Caco-2 (cell line): ENCODE data around the gene TIMM22. TPM values are rescaled to one million over a fixed set of nuclear protein-coding genes. Genes with fewer than 3 reads are reported as not detected.

Experiments used
- BruUV-seq: library from RNA; stranded (reverse); fragments of 400-500 nt; replicated peaks from 2 replicates; lab custom pipeline; 2021; lab: Mats Ljungman, UMichigan
- CTCF ChIA-PET: fragments of 300-600 bp; sonication (Branson Sonifier 250); formaldehyde crosslinking; loops from one replicate; lab custom pipeline; 2022; ENCODE audit warnings: antibody characterized with exemption; lab: Charles Lee
- POLR2A ChIA-PET: fragments of 300-600 bp; sonication (Branson Sonifier 250); formaldehyde crosslinking; loops from one replicate; lab custom pipeline; 2022; ENCODE audit warnings: antibody characterized with exemption; lab: Charles Lee
- DNase-seq, 2 experiments: peaks; one replicate each; pipeline versions ENCODE4 v3.0.0 to v3.0.0-alpha.2; 2020 to 2022
- H3K27me3 ChIP-seq: replicated peaks from 2 replicates; pipeline ENCODE4 v1.6.0; 2011; ENCODE audit warnings: low read length; ENCODE audit not compliant: control insufficient read depth, insufficient read depth
- H3K36me3 ChIP-seq: 2 replicates; pipeline ENCODE4 v1.5.1; 2011; ENCODE audit warnings: low read length; ENCODE audit not compliant: control insufficient read depth, insufficient read depth
- H3K4me1 ChIP-seq: fragments of 250-450 bp; sonication (Bioruptor Pico); 2 replicates; pipeline ENCODE4 v1.5.1; 2020; ENCODE audit warnings: mild to moderate bottlenecking
- H3K4me3 ChIP-seq: 2 replicates; pipeline ENCODE4 v1.5.1; 2011; ENCODE audit warnings: low read depth, mild to moderate bottlenecking, control low read depth, low read length
- H3K9me3 ChIP-seq: fragments of 250-450 bp; sonication (Bioruptor Pico); 2 replicates; pipeline ENCODE4 v1.5.1; 2020; ENCODE audit warnings: mild to moderate bottlenecking, moderate library complexity
- H3K27ac Mint-ChIP-seq: one replicate; pipeline ENCODE4 v1.8.0; 2022; ENCODE audit warnings: mixed read lengths; ENCODE audit not compliant: unreplicated experiment
- H3K27me3 Mint-ChIP-seq: one replicate; pipeline ENCODE4 v1.8.0; 2022; ENCODE audit warnings: mixed read lengths; ENCODE audit not compliant: insufficient read depth, unreplicated experiment
- H3K36me3 Mint-ChIP-seq: one replicate; pipeline ENCODE4 v1.8.0; 2022; ENCODE audit warnings: mild to moderate bottlenecking, mixed read lengths; ENCODE audit not compliant: insufficient read depth, unreplicated experiment
- H3K4me1 Mint-ChIP-seq: one replicate; pipeline ENCODE4 v1.8.0; 2022; ENCODE audit warnings: low read depth, mixed read lengths; ENCODE audit not compliant: unreplicated experiment
- H3K4me3 Mint-ChIP-seq: one replicate; pipeline ENCODE4 v1.8.0; 2022; ENCODE audit warnings: mild to moderate bottlenecking, moderate library complexity, mixed read lengths; ENCODE audit not compliant: unreplicated experiment
- H3K9me3 Mint-ChIP-seq: one replicate; pipeline ENCODE4 v1.8.0; 2022; ENCODE audit warnings: mixed read lengths; ENCODE audit not compliant: unreplicated experiment
- CTCF ChIP-seq, 2 experiments: fragments of 200-600 bp in 1 of 2; IDR thresholded peaks; 1 replicate in 1 of 2; 2 replicates in 1 of 2; pipeline versions ENCODE4 v1.5.1 to v1.8.0; 2011 to 2022; ENCODE audit warnings: antibody characterized with exemption in 1 of 2, control low read depth in 1 of 2, inconsistent platforms in 1 of 2, low read depth in 1 of 2, low read length in 1 of 2, mild to moderate bottlenecking in 1 of 2, moderate library complexity in 1 of 2; ENCODE audit not compliant: insufficient read depth in 1 of 2, severe bottlenecking in 1 of 2, unreplicated experiment in 1 of 2
- intact Hi-C: fragments of 100-400 bp; cut with micrococcal nuclease; formaldehyde crosslinking; loops from one replicate; pipeline ENCODE4 v1.10.0; 2022; ENCODE audit not compliant: unreplicated experiment
- total RNA-seq: library from RNA; stranded (reverse); gene quantifications from 2 replicates; pipeline ENCODE4 v1.2.3, GENCODE V29; 2022

Gene TIMM22
- total RNA-seq, 1 experiment from 2014 or later: 20.6 TPM

- ChIA-PET CTCF (interaction anchor here (0.6 kb wide), 2 partner anchors 54 to 115 kb away, joined by 3 to 4 read pairs; no protein-coding TSS in a partner anchor), POLR2A (no interaction called here)
- H3K36me3 ChIP-seq: peaks cover 8% of the 10 kb centered on the region
- BruUV-seq: no TSS peak
- peaks cover 19% of the 10 kb centered on the region for H3K4me1 ChIP-seq
- Mint-ChIP-seq H3K36me3 (peaks cover 74% of the 10 kb centered on the region), H3K27ac (no peak overlapping the region), H3K4me3 (no peak overlapping the region), H3K4me1 (peaks cover 21% of the 10 kb centered on the region), H3K9me3 (no peaks in the 10 kb centered on the region), H3K27me3 (no peaks in the 10 kb centered on the region)
- DNase-seq: no peak
- no peak for TF ChIP-seq CTCF (IDR thresholded peaks at IDR 0.05; ENCODE audit: insufficient read depth in 1 of 2, low read depth in 1 of 2, low read length in 1 of 2, severe bottlenecking in 1 of 2, unreplicated experiment in 1 of 2)
- H3K27me3 ChIP-seq: no peaks in the 10 kb centered on the region
- H3K4me3 ChIP-seq: no peak overlapping the region
- no peaks in the 10 kb centered on the region for H3K9me3 ChIP-seq
- intact Hi-C loops: no loop called here
Observed at GRCh38 chr17:1002412-1002753, 5.5 kb downstream of the TIMM22 start.

- no peaks in the 10 kb centered on the region for H3K9me3 ChIP-seq
- H3K36me3 ChIP-seq: peaks cover 8% of the 10 kb centered on the region
- intact Hi-C loops: no loop called here
- no peak overlapping the region for H3K27ac Mint-ChIP-seq
- no TSS peak for BruUV-seq
- ChIA-PET POLR2A (no interaction called here), CTCF (interaction anchor here (0.6 kb wide), 2 partner anchors 53 to 116 kb away, joined by 3 to 4 read pairs; no protein-coding TSS in a partner anchor)
- H3K9me3 Mint-ChIP-seq: no peaks in the 10 kb centered on the region
- H3K36me3 Mint-ChIP-seq: peaks cover 76% of the 10 kb centered on the region
- H3K27me3 ChIP-seq: no peaks in the 10 kb centered on the region
- TF ChIP-seq CTCF (IDR thresholded peaks at IDR 0.05; ENCODE audit: insufficient read depth in 1 of 2, low read depth in 1 of 2, low read length in 1 of 2, severe bottlenecking in 1 of 2, unreplicated experiment in 1 of 2): no peak
- H3K4me1 Mint-ChIP-seq: peaks cover 17% of the 10 kb centered on the region
- no peak for DNase-seq
- no peak overlapping the region for H3K4me3 Mint-ChIP-seq
- H3K4me3 ChIP-seq: no peak overlapping the region
- no peaks in the 10 kb centered on the region for H3K27me3 Mint-ChIP-seq
- H3K4me1 ChIP-seq: peaks cover 16% of the 10 kb centered on the region
Observed at GRCh38 chr17:1002771-1003555, 6.0 kb downstream of the TIMM22 start.

GRCh38 chr17:1003633-1003971 lies 6.7 kb downstream of the TIMM22 start:
- TSS peak; percentile 18 for BruUV-seq

More at GRCh38 chr17:1003633-1003971, 6.7 kb downstream of the TIMM22 start:
- peaks cover 12% of the 10 kb centered on the region for H3K4me1 ChIP-seq
- no peaks in the 10 kb centered on the region for H3K27me3 Mint-ChIP-seq
- peaks cover 10% of the 10 kb centered on the region for H3K4me1 Mint-ChIP-seq
- H3K4me3 ChIP-seq: no peak overlapping the region
- no peak for DNase-seq
- no peak for TF ChIP-seq CTCF (IDR thresholded peaks at IDR 0.05; ENCODE audit: insufficient read depth in 1 of 2, low read depth in 1 of 2, low read length in 1 of 2, severe bottlenecking in 1 of 2, unreplicated experiment in 1 of 2)
- intact Hi-C loops: no loop called here
- ChIA-PET CTCF (interaction anchor here (0.6 kb wide), 2 partner anchors 251 to 828 kb away, joined by 3 read pairs; no protein-coding TSS in a partner anchor), POLR2A (no interaction called here)
- no peak overlapping the region for H3K27ac Mint-ChIP-seq
- H3K36me3 ChIP-seq: peaks cover 8% of the 10 kb centered on the region
- H3K9me3 ChIP-seq: no peaks in the 10 kb centered on the region
- no peaks in the 10 kb centered on the region for H3K27me3 ChIP-seq
- peaks cover 78% of the 10 kb centered on the region for H3K36me3 Mint-ChIP-seq
- no peaks in the 10 kb centered on the region for H3K9me3 Mint-ChIP-seq
- H3K4me3 Mint-ChIP-seq: no peak overlapping the region
